ENCODE measurements around the gene PHAX. TPM values are rescaled to one million over a fixed set of nuclear protein-coding genes. Genes with fewer than 3 reads are reported as not detected.

PHAX gene
- total RNA-seq, 1 donor from 2014 or later = 56.9 TPM

GRCh38 chr5:126673477-126673876 lies 72.7 kb downstream of the PHAX start:
- H3K36me3 ChIP-seq (ENCODE audit: control insufficient read depth, insufficient read depth, low read length) = no peaks in the 10 kb centered on the region
- no peak for TF ChIP-seq CTCF (IDR thresholded peaks at IDR 0.05; ENCODE audit: insufficient read depth, low read length, severe bottlenecking)
- no peak overlapping the region for H3K4me3 ChIP-seq (ENCODE audit: low read depth, low read length)
- DNase-seq (ENCODE audit: low read depth) = no peak
- H3K27me3 ChIP-seq (ENCODE audit: control insufficient read depth, insufficient read depth, low read length) = no peaks in the 10 kb centered on the region
- FAIRE-seq = no peak

- no peak for TF ChIP-seq CTCF (IDR thresholded peaks at IDR 0.05; ENCODE audit: insufficient read depth, low read length, severe bottlenecking)
- H3K36me3 ChIP-seq (ENCODE audit: control insufficient read depth, insufficient read depth, low read length) = no peaks in the 10 kb centered on the region
- no peak overlapping the region for H3K4me3 ChIP-seq (ENCODE audit: low read depth, low read length)
- DNase-seq (ENCODE audit: low read depth) (no peak), FAIRE-seq (no peak)
- no peaks in the 10 kb centered on the region for H3K27me3 ChIP-seq (ENCODE audit: control insufficient read depth, insufficient read depth, low read length)
These were observed 73.4 kb downstream of the PHAX start for GRCh38 chr5:126674145-126674544.

GRCh38 chr5:126675338-126675737 lies 74.6 kb downstream of the PHAX start:
- Histone ChIP-seq H3K27me3 (ENCODE audit: control insufficient read depth, insufficient read depth, low read length) (no peaks in the 10 kb centered on the region), H3K4me3 (ENCODE audit: low read depth, low read length) (no peak overlapping the region), H3K36me3 (ENCODE audit: control insufficient read depth, insufficient read depth, low read length) (no peaks in the 10 kb centered on the region)
- DNase-seq (ENCODE audit: low read depth) = no peak
- FAIRE-seq = no peak
- TF ChIP-seq CTCF (IDR thresholded peaks at IDR 0.05; ENCODE audit: insufficient read depth, low read length, severe bottlenecking) = no peak

- Histone ChIP-seq H3K36me3 (ENCODE audit: control insufficient read depth, insufficient read depth, low read length) (no peaks in the 10 kb centered on the region), H3K4me3 (ENCODE audit: low read depth, low read length) (no peak overlapping the region), H3K27me3 (ENCODE audit: control insufficient read depth, insufficient read depth, low read length) (no peaks in the 10 kb centered on the region)
- peak; percentile 62 for DNase-seq (ENCODE audit: low read depth)
- FAIRE-seq = no peak
- TF ChIP-seq CTCF (IDR thresholded peaks at IDR 0.05; ENCODE audit: insufficient read depth, low read length, severe bottlenecking) = peak; percentile 76
These were observed 75.5 kb downstream of the PHAX start for GRCh38 chr5:126676195-126676624.

Other genes starting within 250 kb of the PHAX start
- 9.2 and 12.0 TPM in 2 replicates for gene GRAMD2B, start 177.5 kb upstream of the PHAX start, total RNA-seq
- 44.2 and 46.7 TPM in 2 replicates for gene ALDH7A1, start 5.7 kb upstream of the PHAX start, total RNA-seq
- 2.6 and 3.9 TPM in 2 replicates for gene LMNB1, start 176.2 kb downstream of the PHAX start, total RNA-seq